GM12892 (cell line): Measurements from ENCODE around the gene FKBP6.

Experiments
- POLR2A ChIP-seq: IDR thresholded peaks from 2 replicates; pipeline ENCODE4 v1.6.1; 2011; ENCODE audit warnings: low read depth, low read length, control low read depth
- POLR2AphosphoS5 ChIP-seq: IDR thresholded peaks from 2 replicates; pipeline ENCODE4 v1.6.1; 2011; ENCODE audit warnings: low read depth, low read length, control low read depth

- TF ChIP-seq POLR2A (no peak), POLR2AphosphoS5 (no peak)
Observed at GRCh38 chr7:73391396-73391795, 63.4 kb downstream of the FKBP6 start.
